H1 (cell line): ENCODE results near the gene NOL4L. TPM values are rescaled to one million over a fixed set of nuclear protein-coding genes. Genes with fewer than 3 reads are reported as not detected.
A peak's percentile ranks its signal among the peaks of the same experiment; 100 is the strongest.

Source experiments
- CTCF ChIA-PET: fragments of 300-600 bp; sonication (Branson Sonifier 250); formaldehyde crosslinking; loops from one replicate; lab custom pipeline; 2021; ENCODE audit not compliant: partially characterized antibody; lab: Charles Lee
- POLR2A ChIA-PET: fragments of 300-600 bp; sonication (Branson Sonifier 250); formaldehyde crosslinking; loops from one replicate; lab custom pipeline; 2021; ENCODE audit warnings: inconsistent platforms; ENCODE audit not compliant: partially characterized antibody; lab: Charles Lee
- DNase-seq, 2 experiments: peaks; one replicate each; pipeline versions ENCODE4 v3.0.0 to v3.0.0-alpha.2; 2010 to 2022; ENCODE audit warnings: low spot score in 2 of 2, low read depth in 1 of 2, mixed read lengths in 1 of 2
- FAIRE-seq: peaks from 2 replicates; lab custom pipeline; 2011; peaks lifted over from hg19 to GRCh38; lab: Jason Lieb, UNC
- H2AFZ ChIP-seq: 2 replicates; pipeline ENCODE4 v1.8.1; 2012; ENCODE audit warnings: low read length, inconsistent platforms
- H2AK5ac ChIP-seq: 2 replicates; pipeline ENCODE4 v1.6.1; 2013; ENCODE audit warnings: low read depth, low read length
- H2BK120ac ChIP-seq: replicated peaks from 2 replicates; pipeline ENCODE3; 2013; ENCODE audit warnings: low read depth, low read length, inconsistent platforms
- H2BK12ac ChIP-seq: 2 replicates; pipeline ENCODE4 v1.6.1; 2013; ENCODE audit warnings: low read depth, low read length
- H2BK15ac ChIP-seq: 2 replicates; pipeline ENCODE4 v1.6.1; 2013; ENCODE audit warnings: low read length
- H2BK20ac ChIP-seq: 2 replicates; pipeline ENCODE4 v1.6.1; 2013; ENCODE audit warnings: low read length
- H2BK5ac ChIP-seq: 2 replicates; pipeline ENCODE4 v1.6.1; 2013; ENCODE audit warnings: low read depth, low read length
- H3K14ac ChIP-seq: 2 replicates; pipeline ENCODE4 v1.6.1; 2013; ENCODE audit warnings: inconsistent platforms; ENCODE audit not compliant: insufficient read length
- H3K18ac ChIP-seq: 2 replicates; pipeline ENCODE4 v1.6.1; 2013; ENCODE audit warnings: low read length; ENCODE audit errors: extremely low read depth
- H3K23ac ChIP-seq: 2 replicates; pipeline ENCODE4 v1.6.1; 2013; ENCODE audit warnings: inconsistent platforms; ENCODE audit not compliant: insufficient read length
- H3K23me2 ChIP-seq: 2 replicates; pipeline ENCODE4 v1.6.1; 2013; ENCODE audit warnings: low read depth, low read length
- H3K27ac ChIP-seq: 2 replicates; pipeline ENCODE4 v1.6.1; 2011; ENCODE audit warnings: low read depth, low read length, inconsistent platforms
- H3K27me3 ChIP-seq, 4 experiments: replicated peaks in 1 of 4; 1 replicate in 1 of 4; 2 replicates in 3 of 4; pipeline versions ENCODE4 v1.6.1 to v1.8.1; 2011 to 2013; ENCODE audit warnings: low read length in 3 of 4, mild to moderate bottlenecking in 3 of 4, inconsistent platforms in 2 of 4, mixed read lengths in 2 of 4, moderate library complexity in 1 of 4; ENCODE audit not compliant: control insufficient read depth in 3 of 4, insufficient read depth in 3 of 4; ENCODE audit errors: extremely low read depth in 1 of 4
- H3K36me3 ChIP-seq, 4 experiments: 2 replicates each; pipeline versions ENCODE4 v1.6.1 to v1.8.1; 2011 to 2013; ENCODE audit warnings: mild to moderate bottlenecking in 4 of 4, low read length in 3 of 4, moderate library complexity in 2 of 4, control low read depth in 1 of 4, inconsistent platforms in 1 of 4; ENCODE audit not compliant: insufficient read depth in 4 of 4, control insufficient read depth in 2 of 4
- H3K4ac ChIP-seq: replicated peaks from 2 replicates; pipeline ENCODE3; 2013; ENCODE audit warnings: low read length, low read depth, mixed read lengths, inconsistent platforms; ENCODE audit not compliant: insufficient read length
- H3K4me1 ChIP-seq, 4 experiments: replicated peaks in 1 of 4; 1 replicate in 1 of 4; 2 replicates in 3 of 4; pipeline versions ENCODE4 v1.6.1 to v1.8.1; 2011 to 2013; ENCODE audit warnings: low read length in 3 of 4, inconsistent platforms in 2 of 4, mixed read lengths in 1 of 4; ENCODE audit not compliant: insufficient read depth in 4 of 4, control insufficient read depth in 3 of 4
- H3K4me2 ChIP-seq, 2 experiments: 2 replicates each; pipeline versions ENCODE4 v1.6.1 to v1.8.1; 2011 to 2013; ENCODE audit warnings: low read depth in 2 of 2, low read length in 2 of 2, control low read depth in 1 of 2, inconsistent platforms in 1 of 2, mild to moderate bottlenecking in 1 of 2; ENCODE audit not compliant: insufficient read depth in 1 of 2
- H3K4me3 ChIP-seq, 4 experiments: fragments of 200-600, 300-600 bp in 1 of 4; sonication (generic), shearing (Covaris generic), sonication (Bioruptor Twin) in 1 of 4; 2 replicates each; pipeline versions ENCODE4 v1.5.1 to v1.8.1; 2011 to 2016; ENCODE audit warnings: low read length in 4 of 4, low read depth in 3 of 4, control low read depth in 2 of 4, inconsistent platforms in 2 of 4, mild to moderate bottlenecking in 2 of 4, mixed read lengths in 1 of 4, moderate library complexity in 1 of 4; ENCODE audit not compliant: insufficient read depth in 2 of 4; ENCODE audit errors: extremely low read depth in 1 of 4
- H3K56ac ChIP-seq: replicated peaks from 2 replicates; pipeline ENCODE3; 2013; ENCODE audit warnings: low read depth, mild to moderate bottlenecking, mixed read lengths, low read length, inconsistent platforms; ENCODE audit not compliant: insufficient read length
- H3K79me1 ChIP-seq: 2 replicates; pipeline ENCODE4 v1.6.1; 2013; ENCODE audit warnings: low read depth, low read length, control low read depth
- H3K79me2 ChIP-seq, 2 experiments: 2 replicates each; pipeline versions ENCODE4 v1.6.1 to v1.8.1; 2012 to 2013; ENCODE audit warnings: low read length in 2 of 2, mild to moderate bottlenecking in 2 of 2, inconsistent platforms in 1 of 2; ENCODE audit not compliant: insufficient read depth in 2 of 2, control insufficient read depth in 1 of 2
- H3K9ac ChIP-seq, 4 experiments: replicated peaks in 1 of 4; 1 replicate in 1 of 4; 2 replicates in 3 of 4; pipeline versions ENCODE4 v1.6.1 to v1.8.1; 2011 to 2013; ENCODE audit warnings: low read depth in 3 of 4, low read length in 3 of 4, control low read depth in 2 of 4, mild to moderate bottlenecking in 2 of 4, moderate library complexity in 2 of 4, inconsistent platforms in 1 of 4; ENCODE audit errors: extremely low read depth in 1 of 4
- H3K9me3 ChIP-seq, 2 experiments: 2 replicates each; pipeline versions ENCODE4 v1.6.1 to v1.8.1; 2012 to 2013; ENCODE audit warnings: mild to moderate bottlenecking in 2 of 2, moderate library complexity in 2 of 2, control low read depth in 1 of 2, inconsistent platforms in 1 of 2, low read depth in 1 of 2, low read length in 1 of 2, mixed read lengths in 1 of 2; ENCODE audit not compliant: insufficient read depth in 2 of 2
- H4K20me1 ChIP-seq, 2 experiments: replicated peaks in 1 of 2; 2 replicates each; pipeline versions ENCODE3 to v1.8.1; 2011 to 2013; ENCODE audit warnings: inconsistent platforms in 2 of 2, low read length in 2 of 2, mild to moderate bottlenecking in 1 of 2; ENCODE audit not compliant: insufficient read depth in 2 of 2, control insufficient read depth in 1 of 2
- H4K5ac ChIP-seq: 2 replicates; pipeline ENCODE4 v1.6.1; 2013; ENCODE audit warnings: low read length, low read depth, mixed read lengths, inconsistent platforms; ENCODE audit not compliant: insufficient read length
- H4K8ac ChIP-seq: 2 replicates; pipeline ENCODE4 v1.8.0; 2013; ENCODE audit warnings: mild to moderate bottlenecking, moderate library complexity, low read length, inconsistent platforms; ENCODE audit not compliant: insufficient read depth; ENCODE audit errors: extremely low read depth
- H4K91ac ChIP-seq: replicated peaks from 2 replicates; pipeline ENCODE3; 2013; ENCODE audit warnings: low read length, mixed read lengths, inconsistent platforms; ENCODE audit not compliant: insufficient read length
- HDAC2 ChIP-seq, 2 experiments: fragments of 300-600 bp in 1 of 2; sonication (generic) in 1 of 2; IDR thresholded peaks; 2 replicates each; pipeline ENCODE4 v1.6.1; 2011 to 2012; ENCODE audit warnings: low read depth in 2 of 2, low read length in 2 of 2, mild to moderate bottlenecking in 2 of 2, moderate library complexity in 2 of 2, borderline replicate concordance in 1 of 2, inconsistent platforms in 1 of 2
- KDM1A ChIP-seq: fragments of 200-600, 300-600 bp; sonication (generic); IDR thresholded peaks from 2 replicates; pipeline ENCODE4 v1.7.1; 2016; ENCODE audit warnings: mild to moderate bottlenecking, low read length, borderline replicate concordance
- NANOG ChIP-seq: IDR thresholded peaks from 2 replicates; pipeline ENCODE4 v1.6.1; 2011; ENCODE audit warnings: low read length, low read depth, mild to moderate bottlenecking, inconsistent platforms; ENCODE audit not compliant: insufficient read depth, poor library complexity, severe bottlenecking
- RAD21 ChIP-seq, 2 experiments: IDR thresholded peaks in 1 of 2; conservative IDR thresholded peaks in 1 of 2; 2 replicates each; pipeline ENCODE4 v1.6.1; 2011; ENCODE audit warnings: low read depth in 2 of 2, low read length in 2 of 2, improper control_type of control experiment in 1 of 2, inconsistent platforms in 1 of 2, mild to moderate bottlenecking in 1 of 2, moderate library complexity in 1 of 2
- WGBS, 2 experiments: shearing (Covaris generic) in 1 of 2; methylation state at CpG; one replicate each; pipeline versions ENCODE4 v1.1.6 to v1.1.7; 2013 to 2015; ENCODE audit warnings: low lambda C conversion rate in 2 of 2, mixed read lengths in 2 of 2, inconsistent platforms in 1 of 2, low coverage in 1 of 2, missing lambda C conversion rate in 1 of 2; ENCODE audit not compliant: insufficient replicate concordance in 2 of 2, insufficient coverage in 1 of 2, insufficient read length in 1 of 2; ENCODE audit errors: extremely low coverage in 1 of 2, missing lambda C conversion rate in 1 of 2; 5-methylcytosine and 5-hydroxymethylcytosine counted together
- polyA plus RNA-seq, 7 experiments: library from polyadenylated mRNA; depleted of rRNA in 3 of 7; stranded (reverse) in 5 of 7; unstranded in 2 of 7; fragments of >200 nt in 5 of 7; fragments of 200-250 nt in 2 of 7; gene quantifications; 1 replicate in 5 of 7; 2 replicates in 1 of 7; 4 replicates in 1 of 7; pipeline versions ENCODE4 v1.2.1 to v1.2.3, GENCODE V29; 2011 to 2013; ENCODE audit warnings: missing spikeins in 2 of 7, mixed read lengths in 2 of 7
- total RNA-seq: library from RNA; stranded (reverse); fragmentation: NEBNext Ultra II Directional; extraction: Animal tissue kit (Norgen Biotek cat#: 25700); gene quantifications from 2 replicates; pipeline ENCODE4 v1.2.1, GENCODE V29; 2021
- TF ChIP-seq, protein P1 (sequence below), 3 experiments: IDR thresholded peaks; 1 replicate in 2 of 3; 2 replicates in 1 of 3; pipeline versions ENCODE4 v1.5.1 to v1.6.1; 2011; ENCODE audit warnings: low read length in 3 of 3, mild to moderate bottlenecking in 3 of 3, inconsistent platforms in 2 of 3, low read depth in 1 of 3, moderate library complexity in 1 of 3; ENCODE audit not compliant: insufficient read depth in 1 of 3; ENCODE audit errors: control extremely low read depth in 1 of 3
- TF ChIP-seq, protein P2 (sequence below): IDR thresholded peaks from 2 replicates; pipeline ENCODE4 v1.6.1; 2012; ENCODE audit warnings: inconsistent platforms

The NOL4L gene
- total and polyA plus RNA-seq, 2 of the 8 experiments (the other 6 are each of a cell fraction or from before 2014, with no cell fraction given) = 15.3 to 23.7 TPM

DNA sequence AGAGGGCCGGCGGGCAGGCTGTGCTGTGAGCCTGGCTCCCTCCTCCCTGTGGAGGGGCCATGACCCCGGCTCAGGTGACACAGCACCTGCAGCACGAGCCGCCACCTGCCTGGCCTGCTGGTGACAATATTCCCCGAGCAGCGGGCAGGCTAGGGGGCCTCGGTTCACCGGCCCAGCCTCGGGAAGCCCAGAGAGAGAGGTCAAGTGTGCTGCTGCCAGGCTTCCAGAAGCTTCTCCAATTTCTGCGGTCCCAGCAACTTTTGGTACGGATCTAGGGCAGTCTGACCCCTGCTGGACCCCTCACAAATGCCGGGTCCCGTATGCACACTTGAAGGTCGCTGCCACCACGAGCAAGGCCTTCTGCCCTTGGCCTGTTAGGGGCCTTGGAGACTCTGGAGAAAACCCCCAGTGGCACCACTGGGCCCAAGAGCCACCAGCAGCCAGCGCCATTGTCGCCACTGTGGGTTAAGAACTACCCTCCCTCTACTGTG lies 38.6 kb upstream of the NOL4L start:
- FAIRE-seq = no peak
- TF ChIP-seq HDAC2 (IDR thresholded peaks at IDR 0.05; ENCODE audit: borderline replicate concordance in 1 of 2, low read depth in 2 of 2, low read length in 2 of 2) (0 out of 4 replicates have a peak, but pooled peaks of 1 of the 2 experiments have one; percentile 5), RAD21 (IDR thresholded peaks at IDR 0.05 in 1 of 2, conservative IDR thresholded peaks at IDR 0.05 in 1 of 2; ENCODE audit: low read depth in 2 of 2, low read length in 2 of 2) (peak; percentile 38 to 60; a peak in 3 of 4 replicates), KDM1A (no peak), NANOG (no peak)
- TF ChIP-seq, protein P1, sequence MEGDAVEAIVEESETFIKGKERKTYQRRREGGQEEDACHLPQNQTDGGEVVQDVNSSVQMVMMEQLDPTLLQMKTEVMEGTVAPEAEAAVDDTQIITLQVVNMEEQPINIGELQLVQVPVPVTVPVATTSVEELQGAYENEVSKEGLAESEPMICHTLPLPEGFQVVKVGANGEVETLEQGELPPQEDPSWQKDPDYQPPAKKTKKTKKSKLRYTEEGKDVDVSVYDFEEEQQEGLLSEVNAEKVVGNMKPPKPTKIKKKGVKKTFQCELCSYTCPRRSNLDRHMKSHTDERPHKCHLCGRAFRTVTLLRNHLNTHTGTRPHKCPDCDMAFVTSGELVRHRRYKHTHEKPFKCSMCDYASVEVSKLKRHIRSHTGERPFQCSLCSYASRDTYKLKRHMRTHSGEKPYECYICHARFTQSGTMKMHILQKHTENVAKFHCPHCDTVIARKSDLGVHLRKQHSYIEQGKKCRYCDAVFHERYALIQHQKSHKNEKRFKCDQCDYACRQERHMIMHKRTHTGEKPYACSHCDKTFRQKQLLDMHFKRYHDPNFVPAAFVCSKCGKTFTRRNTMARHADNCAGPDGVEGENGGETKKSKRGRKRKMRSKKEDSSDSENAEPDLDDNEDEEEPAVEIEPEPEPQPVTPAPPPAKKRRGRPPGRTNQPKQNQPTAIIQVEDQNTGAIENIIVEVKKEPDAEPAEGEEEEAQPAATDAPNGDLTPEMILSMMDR (IDR thresholded peaks at IDR 0.05; ENCODE audit: control extremely low read depth in 1 of 3, insufficient read depth in 1 of 3, low read depth in 1 of 3, low read length in 3 of 3) = peak; percentile 44 to 56 (median 48)
- TF ChIP-seq, protein P2, sequence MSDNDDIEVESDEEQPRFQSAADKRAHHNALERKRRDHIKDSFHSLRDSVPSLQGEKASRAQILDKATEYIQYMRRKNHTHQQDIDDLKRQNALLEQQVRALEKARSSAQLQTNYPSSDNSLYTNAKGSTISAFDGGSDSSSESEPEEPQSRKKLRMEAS = 0 out of 2 replicates have a peak, but pooled peaks have one; percentile 25
- no peaks in the 10 kb centered on the region for H3K79me2 ChIP-seq

More for the DNA sequence above, 38.6 kb upstream of the NOL4L start:
- no peaks in the 10 kb centered on the region; the same call in 1 of the 2 replicates for H3K23me2 ChIP-seq
- peaks cover 0 to 2% of the 10 kb centered on the region in 2 experiments for H4K20me1 ChIP-seq
- H2AK5ac ChIP-seq = no peak overlapping the region
- H3K27me3 ChIP-seq = no peaks in the 10 kb centered on the region
- no peak overlapping the region for H3K9ac ChIP-seq
- no peak overlapping the region for H2BK120ac ChIP-seq
- no peak overlapping the region for H4K8ac ChIP-seq
- no peaks in the 10 kb centered on the region for H3K36me3 ChIP-seq
- H3K56ac ChIP-seq = no peak overlapping the region
- H2BK5ac ChIP-seq = no peak overlapping the region
- no peak overlapping the region for H3K4ac ChIP-seq
- H3K79me1 ChIP-seq = no peaks in the 10 kb centered on the region
- H3K18ac ChIP-seq = no peak overlapping the region
- no peak overlapping the region for H2BK20ac ChIP-seq
- no peak overlapping the region for H3K23ac ChIP-seq
- H2BK12ac ChIP-seq = no peak overlapping the region
- POLR2A ChIA-PET = interaction anchor here (1.0 kb wide), 1 partner anchor 10 kb away, joined by 3 read pairs; no protein-coding TSS in a partner anchor
- H2BK15ac ChIP-seq = no peak overlapping the region
- WGBS, 2 experiments = 61% methylated on average over 16 of the region's 18 CpGs; no CpG with 5 or more reads in 1 of the 2 experiments
- H4K5ac ChIP-seq = no peak overlapping the region
- H3K4me2 ChIP-seq = no peak overlapping the region
- peaks cover 0 to 11% (median 9%) of the 10 kb centered on the region in 4 experiments; a peak in 6 of 7 replicates for H3K4me1 ChIP-seq
- no peak overlapping the region for H3K27ac ChIP-seq
- DNase-seq = peak in 1 of 2 experiments; percentile 13
- H3K14ac ChIP-seq = no peak overlapping the region
- CTCF ChIA-PET = interaction anchor here (0.5 to 3.5 kb wide), 4 partner anchors 12 to 834 kb away, joined by 3 to 14 read pairs (median 3); no protein-coding TSS in a partner anchor
- no peak overlapping the region for H2AFZ ChIP-seq
- no peak overlapping the region for H3K4me3 ChIP-seq
- no peaks in the 10 kb centered on the region for H3K9me3 ChIP-seq
- no peak overlapping the region for H4K91ac ChIP-seq
